LNCaP clone FGC (cell line): ENCODE data around the gene C6orf62.
"Not testable (repeated sequence)": the region's sequence is repeated elsewhere in the genome, so short reads cannot be mapped to it uniquely, and the experiment has no call there.

ENCODE experiments used
- DNase-seq: peaks from one replicate; pipeline ENCODE4 v3.0.0-alpha.2; 2011; ENCODE audit warnings: low read depth
- H3K4me3 ChIP-seq: 2 replicates; pipeline ENCODE4 v1.5.1; 2011; ENCODE audit warnings: mild to moderate bottlenecking, low read depth, low read length, control low read depth
- TF ChIP-seq, protein P1 (sequence below): IDR thresholded peaks from 2 replicates; pipeline ENCODE4 v1.5.1; 2012; ENCODE audit warnings: mild to moderate bottlenecking; ENCODE audit not compliant: control insufficient read depth, insufficient read depth; ENCODE audit errors: extremely low read depth

C6orf62 gene

DNA sequence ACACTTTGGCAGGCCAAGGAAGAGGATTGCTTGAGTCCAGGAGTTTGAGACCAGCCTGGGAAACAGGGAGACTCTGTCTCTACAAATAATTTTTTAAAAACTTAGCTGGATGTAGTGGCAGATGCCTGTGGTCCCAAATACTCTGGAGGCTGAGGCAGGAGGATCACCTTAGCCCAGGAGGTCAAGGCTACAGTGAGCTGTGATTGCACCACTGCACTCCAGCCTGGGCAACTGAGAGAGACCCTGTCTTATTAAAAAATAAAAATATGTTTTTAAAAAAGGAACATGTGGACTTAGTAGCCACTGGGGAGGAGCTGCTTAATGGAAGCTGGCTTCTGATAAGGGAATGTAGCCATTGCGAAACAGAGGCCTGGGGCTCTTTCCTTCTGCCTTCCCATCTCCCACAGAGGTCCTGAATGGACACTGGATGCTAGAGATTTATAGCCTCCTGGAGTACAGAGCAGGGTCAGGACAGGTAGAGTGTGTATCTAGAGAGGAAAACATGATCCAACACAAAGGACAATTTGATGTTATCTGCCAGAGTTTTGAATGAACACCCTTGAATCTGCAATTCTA, 34.1 kb upstream of the C6orf62 start:
- no peak for DNase-seq

DNA sequence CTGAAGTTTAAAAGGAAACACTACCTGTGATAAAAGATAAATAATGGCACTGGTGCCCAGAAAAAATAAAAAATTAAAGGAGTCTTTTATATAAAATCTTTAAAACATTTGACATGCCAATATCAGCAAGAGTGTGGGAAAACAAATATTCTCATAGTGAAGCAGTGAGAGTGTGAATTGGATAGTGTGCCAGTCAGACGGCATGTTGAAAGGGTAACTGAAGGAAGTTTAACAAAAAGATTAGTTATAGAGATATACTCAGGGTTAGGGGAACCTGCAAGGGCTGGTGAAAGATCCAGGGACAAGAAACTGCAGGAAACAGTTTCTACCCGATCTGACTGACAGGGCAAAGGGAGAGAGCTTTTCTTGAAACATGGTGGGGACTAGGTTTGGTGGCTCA, 33.5 kb upstream of the C6orf62 start:
- H3K4me3 ChIP-seq = no peak overlapping the region
- TF ChIP-seq, protein P1, sequence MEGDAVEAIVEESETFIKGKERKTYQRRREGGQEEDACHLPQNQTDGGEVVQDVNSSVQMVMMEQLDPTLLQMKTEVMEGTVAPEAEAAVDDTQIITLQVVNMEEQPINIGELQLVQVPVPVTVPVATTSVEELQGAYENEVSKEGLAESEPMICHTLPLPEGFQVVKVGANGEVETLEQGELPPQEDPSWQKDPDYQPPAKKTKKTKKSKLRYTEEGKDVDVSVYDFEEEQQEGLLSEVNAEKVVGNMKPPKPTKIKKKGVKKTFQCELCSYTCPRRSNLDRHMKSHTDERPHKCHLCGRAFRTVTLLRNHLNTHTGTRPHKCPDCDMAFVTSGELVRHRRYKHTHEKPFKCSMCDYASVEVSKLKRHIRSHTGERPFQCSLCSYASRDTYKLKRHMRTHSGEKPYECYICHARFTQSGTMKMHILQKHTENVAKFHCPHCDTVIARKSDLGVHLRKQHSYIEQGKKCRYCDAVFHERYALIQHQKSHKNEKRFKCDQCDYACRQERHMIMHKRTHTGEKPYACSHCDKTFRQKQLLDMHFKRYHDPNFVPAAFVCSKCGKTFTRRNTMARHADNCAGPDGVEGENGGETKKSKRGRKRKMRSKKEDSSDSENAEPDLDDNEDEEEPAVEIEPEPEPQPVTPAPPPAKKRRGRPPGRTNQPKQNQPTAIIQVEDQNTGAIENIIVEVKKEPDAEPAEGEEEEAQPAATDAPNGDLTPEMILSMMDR = no peak

More for the DNA sequence above, 34.1 kb upstream of the C6orf62 start:
- no peak overlapping the region for H3K4me3 ChIP-seq
- TF ChIP-seq, protein P1 = no peak

DNA sequence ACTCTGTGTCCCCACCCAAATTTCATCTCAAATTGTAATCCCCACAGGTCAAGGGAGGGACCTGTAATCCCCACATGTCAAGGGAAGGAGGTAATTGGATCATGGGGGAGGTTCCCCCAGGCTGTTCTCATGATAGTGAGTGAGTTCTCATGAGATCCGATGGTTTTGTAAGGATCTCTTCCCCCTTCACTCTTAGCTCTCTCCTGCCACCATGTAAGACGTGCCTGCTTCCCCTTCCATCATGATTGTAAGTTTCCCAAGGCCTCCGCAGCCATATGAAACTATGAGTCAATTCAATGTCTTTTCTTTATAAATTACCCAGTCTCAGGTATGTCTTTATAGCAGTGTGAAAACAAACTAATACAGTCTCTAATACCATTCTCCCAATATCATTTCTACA, 31.9 kb upstream of the C6orf62 start:
- DNase-seq, H3K4me3 ChIP-seq: not testable (repeated sequence)

More for the DNA sequence above, 33.5 kb upstream of the C6orf62 start:
- no peak for DNase-seq

DNA sequence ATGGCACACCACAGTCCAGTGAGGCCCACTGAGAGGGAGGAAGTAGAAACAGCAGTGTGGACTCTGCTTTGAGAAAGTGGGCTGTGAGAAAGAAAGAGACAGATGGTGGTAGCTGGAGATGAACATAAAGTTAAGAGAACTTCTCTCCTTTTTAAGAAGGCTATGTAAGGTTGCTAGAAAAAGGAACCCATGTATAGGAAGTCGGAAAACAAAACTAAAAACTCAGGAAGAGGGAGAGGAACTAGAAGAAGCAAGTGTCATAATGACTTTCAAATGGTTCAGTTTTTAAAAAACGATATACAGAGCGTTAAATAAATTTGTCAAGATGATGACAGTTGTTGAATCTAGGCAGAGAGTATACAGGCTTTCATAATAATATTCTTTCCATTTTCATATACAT, 30.3 kb upstream of the C6orf62 start:
- H3K4me3 ChIP-seq = no peak overlapping the region
- no peak for DNase-seq
- TF ChIP-seq, protein P1 = no peak

DNA sequence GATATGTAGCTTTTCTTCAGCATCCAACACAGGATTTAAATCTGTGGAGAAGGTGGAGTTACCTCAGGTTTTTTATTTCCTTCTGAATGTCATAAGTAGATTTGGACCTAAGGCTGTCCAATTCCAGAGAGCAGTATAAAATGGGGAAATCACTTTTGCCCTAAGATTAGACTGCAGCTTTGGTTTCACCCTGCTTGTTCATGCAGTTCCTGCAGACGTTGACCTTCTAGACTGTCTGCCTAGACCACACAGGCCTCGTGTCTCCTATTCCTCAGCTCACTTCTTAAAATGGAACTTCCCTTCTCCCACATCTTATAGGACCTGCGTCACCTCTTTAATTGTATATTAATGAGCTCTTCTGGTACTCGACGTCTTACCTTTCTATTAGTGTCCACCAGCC, 26.0 kb upstream of the C6orf62 start:
- no peak for DNase-seq
- no peak overlapping the region for H3K4me3 ChIP-seq
- TF ChIP-seq, protein P1 = no peak

DNA sequence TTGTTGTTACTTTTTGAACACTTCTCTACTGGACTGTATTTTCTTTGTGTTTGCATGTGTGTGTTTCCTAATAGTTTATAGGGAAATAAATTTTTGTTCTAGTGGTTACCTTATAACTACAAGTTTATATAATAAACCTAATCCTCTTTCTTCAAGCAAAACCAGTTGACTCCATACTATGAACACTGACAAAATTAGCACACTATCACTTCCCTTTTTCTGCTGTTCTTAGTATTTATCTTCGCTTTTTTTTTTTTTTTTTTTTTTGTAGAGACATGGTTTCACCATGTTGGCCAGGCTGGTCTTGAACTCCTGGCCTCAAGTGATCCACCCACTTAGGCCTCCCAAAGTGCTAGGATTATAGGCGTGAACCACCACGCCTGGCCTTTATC, 25.0 kb upstream of the C6orf62 start:
- H3K4me3 ChIP-seq = no peak overlapping the region
- TF ChIP-seq, protein P1 = no peak
- no peak for DNase-seq

DNA sequence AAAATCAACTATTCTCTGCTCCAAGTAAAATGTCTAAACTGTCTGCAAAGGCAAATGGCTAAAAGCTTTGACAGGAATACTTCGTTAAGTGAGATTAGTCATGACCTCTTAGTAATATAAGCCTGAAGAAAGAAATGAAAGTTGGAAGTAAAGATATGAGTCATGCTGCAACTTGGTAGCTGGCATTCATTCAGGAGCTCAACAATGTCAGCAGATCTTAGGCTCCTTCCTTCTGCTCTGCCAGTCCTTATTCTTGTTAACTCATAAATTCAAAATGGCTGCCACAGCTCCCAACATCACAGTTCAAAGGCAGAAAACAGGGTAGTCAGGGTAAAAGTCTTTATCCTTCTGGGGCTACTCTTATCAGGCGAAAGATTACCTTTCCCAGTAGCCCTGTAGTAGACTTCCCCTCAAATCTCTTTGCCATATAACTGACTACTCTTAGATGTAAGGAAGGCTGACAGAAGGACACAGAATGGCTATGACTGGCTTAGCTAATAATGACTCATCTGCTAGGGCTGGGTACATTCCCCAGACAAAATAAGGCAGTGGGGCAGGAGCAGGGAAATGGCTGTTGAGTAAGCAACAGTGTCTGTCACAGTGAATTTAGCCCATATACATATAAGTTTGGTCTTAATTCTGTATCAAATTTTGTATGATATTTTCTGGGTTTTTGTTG, 24.4 kb upstream of the C6orf62 start:
- H3K4me3 ChIP-seq = no peak overlapping the region
- TF ChIP-seq, protein P1 = no peak
- no peak for DNase-seq
